GM18861 (cell line): ENCODE data around the gene SND1.
"Not testable (repeated sequence)": the region's sequence is repeated elsewhere in the genome, so short reads cannot be mapped to it uniquely, and the experiment has no call there.

Experiments used
- ATAC-seq: cut with Tn5 transposase; IDR thresholded peaks from one replicate; pipeline ENCODE4 v1.9.1; 2021; ENCODE audit not compliant: unreplicated experiment

The SND1 gene

GRCh38 chr7:127901895-127902703 lies 250.1 kb downstream of the SND1 start:
- ATAC-seq = no peak

GRCh38 chr7:127902753-127903152 lies 250.8 kb downstream of the SND1 start:
- ATAC-seq = not testable (repeated sequence)

- ATAC-seq = no peak
Observed at GRCh38 chr7:127903892-127904669, 252.1 kb downstream of the SND1 start.

GRCh38 chr7:127904670-127904985 lies 252.6 kb downstream of the SND1 start:
- no peak for ATAC-seq

- no peak for ATAC-seq
Observed at GRCh38 chr7:127905021-127905420, 253.0 kb downstream of the SND1 start.

GRCh38 chr7:127905491-127906330 lies 253.7 kb downstream of the SND1 start:
- no peak for ATAC-seq

GRCh38 chr7:127907110-127908040 lies 255.4 kb downstream of the SND1 start:
- ATAC-seq = no peak

- no peak for ATAC-seq
Observed at GRCh38 chr7:127908430-127909258, 256.6 kb downstream of the SND1 start.

GRCh38 chr7:127909424-127910152 lies 257.6 kb downstream of the SND1 start:
- ATAC-seq = no peak

- ATAC-seq = no peak
Observed at GRCh38 chr7:127910670-127911069, 258.7 kb downstream of the SND1 start.

GRCh38 chr7:127911968-127912511 lies 260.0 kb downstream of the SND1 start:
- ATAC-seq = peak; percentile 79

GRCh38 chr7:127912901-127913300 lies 260.9 kb downstream of the SND1 start:
- no peak for ATAC-seq

- no peak for ATAC-seq
Observed at GRCh38 chr7:127913686-127914085, 261.7 kb downstream of the SND1 start.

- ATAC-seq = no peak
Observed at GRCh38 chr7:127914693-127915092, 262.7 kb downstream of the SND1 start.

- ATAC-seq = no peak
Observed at GRCh38 chr7:127916735-127917134, 264.7 kb downstream of the SND1 start.

GRCh38 chr7:127918130-127918529 lies 266.1 kb downstream of the SND1 start:
- ATAC-seq = no peak

GRCh38 chr7:127920787-127921438 lies 268.9 kb downstream of the SND1 start:
- ATAC-seq = no peak

- ATAC-seq = no peak
Observed at GRCh38 chr7:127922656-127923055, 270.7 kb downstream of the SND1 start.
